Measurements from ENCODE around the gene TM9SF3.

DNA sequence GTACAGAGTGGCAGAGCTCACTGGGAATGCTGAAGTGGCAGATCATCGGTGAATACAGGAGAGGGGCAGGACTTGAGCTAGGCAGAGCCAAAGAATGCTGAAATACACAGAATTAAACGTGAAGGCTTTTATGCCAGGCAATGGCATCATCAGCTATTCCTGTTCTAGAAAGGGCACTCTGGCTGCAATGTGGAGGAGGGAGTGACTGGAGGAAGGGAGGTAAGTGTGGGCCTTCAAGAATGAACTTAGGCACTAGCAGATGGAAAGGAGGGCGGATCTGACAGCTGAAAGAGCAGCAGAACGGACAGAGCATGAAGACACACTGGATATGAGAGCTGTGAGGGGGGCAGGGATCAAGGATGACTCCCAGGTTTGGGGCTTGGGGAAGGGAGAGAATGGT is 12.0 kb upstream of the TM9SF3 start:
- TF ChIP-seq POLR2A (IDR thresholded peaks at IDR 0.05), result no peak
- TF ChIP-seq, protein P1, sequence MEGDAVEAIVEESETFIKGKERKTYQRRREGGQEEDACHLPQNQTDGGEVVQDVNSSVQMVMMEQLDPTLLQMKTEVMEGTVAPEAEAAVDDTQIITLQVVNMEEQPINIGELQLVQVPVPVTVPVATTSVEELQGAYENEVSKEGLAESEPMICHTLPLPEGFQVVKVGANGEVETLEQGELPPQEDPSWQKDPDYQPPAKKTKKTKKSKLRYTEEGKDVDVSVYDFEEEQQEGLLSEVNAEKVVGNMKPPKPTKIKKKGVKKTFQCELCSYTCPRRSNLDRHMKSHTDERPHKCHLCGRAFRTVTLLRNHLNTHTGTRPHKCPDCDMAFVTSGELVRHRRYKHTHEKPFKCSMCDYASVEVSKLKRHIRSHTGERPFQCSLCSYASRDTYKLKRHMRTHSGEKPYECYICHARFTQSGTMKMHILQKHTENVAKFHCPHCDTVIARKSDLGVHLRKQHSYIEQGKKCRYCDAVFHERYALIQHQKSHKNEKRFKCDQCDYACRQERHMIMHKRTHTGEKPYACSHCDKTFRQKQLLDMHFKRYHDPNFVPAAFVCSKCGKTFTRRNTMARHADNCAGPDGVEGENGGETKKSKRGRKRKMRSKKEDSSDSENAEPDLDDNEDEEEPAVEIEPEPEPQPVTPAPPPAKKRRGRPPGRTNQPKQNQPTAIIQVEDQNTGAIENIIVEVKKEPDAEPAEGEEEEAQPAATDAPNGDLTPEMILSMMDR (IDR thresholded peaks at IDR 0.05 in 4 of 5, conservative IDR thresholded peaks at IDR 0.05 in 1 of 5), result no peak

Measured in gastrocnemius medialis (tissue), 4 donors.